Calu3 (cell line): Measurements from ENCODE around the gene KIAA1958. TPM values are rescaled to one million over a fixed set of nuclear protein-coding genes. Genes with fewer than 3 reads are reported as not detected.

Source experiments
- BruUV-seq: library from RNA; stranded (reverse); fragments of 400-500 nt; replicated peaks from 2 replicates; lab custom pipeline; 2021; lab: Mats Ljungman, UMichigan
- CTCF ChIA-PET: fragments of 300-600 bp; sonication (Branson Sonifier 250); formaldehyde crosslinking; loops from one replicate; lab custom pipeline; 2022; ENCODE audit warnings: antibody characterized with exemption; lab: Charles Lee
- DNase-seq: peaks from one replicate; pipeline ENCODE4 v3.0.0; 2022
- H3K27ac Mint-ChIP-seq: one replicate; pipeline ENCODE4 v1.8.0; 2022; ENCODE audit warnings: mixed read lengths; ENCODE audit not compliant: unreplicated experiment
- H3K27me3 Mint-ChIP-seq: one replicate; pipeline ENCODE4 v1.8.0; 2022; ENCODE audit warnings: mixed read lengths; ENCODE audit not compliant: unreplicated experiment
- H3K36me3 Mint-ChIP-seq: one replicate; pipeline ENCODE4 v1.8.0; 2022; ENCODE audit warnings: mild to moderate bottlenecking, moderate library complexity, mixed read lengths; ENCODE audit not compliant: insufficient read depth, unreplicated experiment
- H3K4me1 Mint-ChIP-seq: one replicate; pipeline ENCODE4 v1.8.0; 2022; ENCODE audit warnings: mild to moderate bottlenecking, low read depth, mixed read lengths; ENCODE audit not compliant: unreplicated experiment
- H3K4me3 Mint-ChIP-seq: one replicate; pipeline ENCODE4 v1.8.0; 2022; ENCODE audit warnings: mild to moderate bottlenecking, low read depth, moderate library complexity, mixed read lengths; ENCODE audit not compliant: unreplicated experiment
- H3K9me3 Mint-ChIP-seq: one replicate; pipeline ENCODE4 v1.8.0; 2022; ENCODE audit warnings: low read depth, mixed read lengths; ENCODE audit not compliant: unreplicated experiment
- intact Hi-C: fragments of 100-400 bp; cut with micrococcal nuclease; formaldehyde crosslinking; loops from one replicate; pipeline ENCODE4 v1.10.0; 2022; ENCODE audit not compliant: unreplicated experiment
- total RNA-seq: library from RNA; stranded (reverse); gene quantifications from 2 replicates; pipeline ENCODE4 v1.2.3, GENCODE V29; 2022
- TF ChIP-seq, protein P1 (sequence below): fragments of 200-600 bp; IDR thresholded peaks from one replicate; pipeline ENCODE4 v1.8.0; 2022; ENCODE audit warnings: antibody characterized with exemption; ENCODE audit not compliant: unreplicated experiment

KIAA1958 gene
- total RNA-seq, 1 experiment from 2014 or later, result 13.0 TPM

- TF ChIP-seq, protein P1, sequence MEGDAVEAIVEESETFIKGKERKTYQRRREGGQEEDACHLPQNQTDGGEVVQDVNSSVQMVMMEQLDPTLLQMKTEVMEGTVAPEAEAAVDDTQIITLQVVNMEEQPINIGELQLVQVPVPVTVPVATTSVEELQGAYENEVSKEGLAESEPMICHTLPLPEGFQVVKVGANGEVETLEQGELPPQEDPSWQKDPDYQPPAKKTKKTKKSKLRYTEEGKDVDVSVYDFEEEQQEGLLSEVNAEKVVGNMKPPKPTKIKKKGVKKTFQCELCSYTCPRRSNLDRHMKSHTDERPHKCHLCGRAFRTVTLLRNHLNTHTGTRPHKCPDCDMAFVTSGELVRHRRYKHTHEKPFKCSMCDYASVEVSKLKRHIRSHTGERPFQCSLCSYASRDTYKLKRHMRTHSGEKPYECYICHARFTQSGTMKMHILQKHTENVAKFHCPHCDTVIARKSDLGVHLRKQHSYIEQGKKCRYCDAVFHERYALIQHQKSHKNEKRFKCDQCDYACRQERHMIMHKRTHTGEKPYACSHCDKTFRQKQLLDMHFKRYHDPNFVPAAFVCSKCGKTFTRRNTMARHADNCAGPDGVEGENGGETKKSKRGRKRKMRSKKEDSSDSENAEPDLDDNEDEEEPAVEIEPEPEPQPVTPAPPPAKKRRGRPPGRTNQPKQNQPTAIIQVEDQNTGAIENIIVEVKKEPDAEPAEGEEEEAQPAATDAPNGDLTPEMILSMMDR, result no peak
- no peak for DNase-seq
- H3K27me3 Mint-ChIP-seq, result no peaks in the 10 kb centered on the region
- H3K4me3 Mint-ChIP-seq, result no peak overlapping the region
- peaks cover 5% of the 10 kb centered on the region for H3K36me3 Mint-ChIP-seq
- CTCF ChIA-PET, result no interaction called here
- no peak overlapping the region for H3K27ac Mint-ChIP-seq
- no peaks in the 10 kb centered on the region for H3K9me3 Mint-ChIP-seq
- H3K4me1 Mint-ChIP-seq, result peaks cover 41% of the 10 kb centered on the region
- BruUV-seq, result no TSS peak
- intact Hi-C loops, result no loop called here
Measured at GRCh38 chr9:112553256-112553826, 66.7 kb downstream of the KIAA1958 start.

DNA sequence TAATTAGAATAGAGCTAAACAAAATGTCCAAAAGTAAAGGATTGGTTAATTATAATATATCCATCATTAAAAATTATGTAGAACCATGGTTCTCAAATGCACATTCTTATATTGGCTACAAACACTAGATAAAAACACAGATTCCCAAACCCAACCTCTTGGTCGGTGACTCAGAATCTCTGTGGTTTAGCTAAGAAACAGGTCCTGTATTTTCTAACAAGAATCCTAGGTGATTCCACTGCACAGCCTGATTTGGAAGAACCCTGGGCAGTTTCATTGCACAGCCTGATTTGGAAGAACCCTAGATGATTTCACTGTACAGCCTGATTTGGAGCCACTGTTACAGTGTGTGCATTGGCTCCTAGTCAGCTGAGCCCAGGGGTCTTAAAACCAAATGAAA, 67.9 kb downstream of the KIAA1958 start:
- DNase-seq, result no peak
- no TSS peak for BruUV-seq
- Mint-ChIP-seq H3K27me3 (no peaks in the 10 kb centered on the region), H3K4me1 (peaks cover 36% of the 10 kb centered on the region), H3K27ac (no peak overlapping the region), H3K36me3 (peaks cover 1% of the 10 kb centered on the region), H3K9me3 (no peaks in the 10 kb centered on the region), H3K4me3 (no peak overlapping the region)
- TF ChIP-seq, protein P1, result no peak
- CTCF ChIA-PET, result interaction anchor here (0.5 kb wide), 1 partner anchor 13 kb away, joined by 3 read pairs; no protein-coding TSS in a partner anchor
- intact Hi-C loops, result no loop called here

DNA sequence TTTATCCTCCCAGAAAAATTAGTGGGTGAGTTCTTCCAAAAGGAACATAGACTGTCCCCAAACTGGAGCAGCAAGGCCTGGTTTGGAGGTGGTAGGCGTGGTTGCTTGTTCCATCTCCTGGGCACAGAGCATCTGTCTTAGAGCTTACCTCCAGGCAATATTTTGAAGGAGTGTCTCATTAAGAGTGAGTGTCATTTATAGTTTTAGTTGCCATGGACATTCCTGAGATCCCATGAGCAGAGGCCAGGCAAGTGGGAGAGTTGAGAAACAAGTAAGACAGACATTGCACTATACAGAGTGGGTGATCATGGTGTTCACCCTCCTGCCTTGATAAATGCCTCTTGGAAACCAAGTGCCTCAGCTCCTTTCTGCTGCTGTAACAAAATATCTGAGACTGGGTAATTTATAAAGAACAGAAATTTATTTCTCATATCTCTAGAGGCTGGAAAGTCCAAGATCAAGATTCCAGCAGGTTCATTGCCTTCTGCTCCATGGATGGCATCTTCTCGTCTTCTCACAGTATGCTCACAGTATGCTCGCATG, 68.5 kb downstream of the KIAA1958 start:
- no peaks in the 10 kb centered on the region for H3K36me3 Mint-ChIP-seq
- DNase-seq, result no peak
- H3K9me3 Mint-ChIP-seq, result no peaks in the 10 kb centered on the region
- no TSS peak for BruUV-seq
- H3K4me3 Mint-ChIP-seq, result no peak overlapping the region
- no peaks in the 10 kb centered on the region for H3K27me3 Mint-ChIP-seq
- H3K4me1 Mint-ChIP-seq, result peaks cover 29% of the 10 kb centered on the region
- intact Hi-C loops, result no loop called here
- CTCF ChIA-PET, result interaction anchor here (0.6 kb wide), 1 partner anchor 595 kb away, joined by 3 read pairs; no protein-coding TSS in a partner anchor
- TF ChIP-seq, protein P1, result no peak
- no peak overlapping the region for H3K27ac Mint-ChIP-seq

DNA sequence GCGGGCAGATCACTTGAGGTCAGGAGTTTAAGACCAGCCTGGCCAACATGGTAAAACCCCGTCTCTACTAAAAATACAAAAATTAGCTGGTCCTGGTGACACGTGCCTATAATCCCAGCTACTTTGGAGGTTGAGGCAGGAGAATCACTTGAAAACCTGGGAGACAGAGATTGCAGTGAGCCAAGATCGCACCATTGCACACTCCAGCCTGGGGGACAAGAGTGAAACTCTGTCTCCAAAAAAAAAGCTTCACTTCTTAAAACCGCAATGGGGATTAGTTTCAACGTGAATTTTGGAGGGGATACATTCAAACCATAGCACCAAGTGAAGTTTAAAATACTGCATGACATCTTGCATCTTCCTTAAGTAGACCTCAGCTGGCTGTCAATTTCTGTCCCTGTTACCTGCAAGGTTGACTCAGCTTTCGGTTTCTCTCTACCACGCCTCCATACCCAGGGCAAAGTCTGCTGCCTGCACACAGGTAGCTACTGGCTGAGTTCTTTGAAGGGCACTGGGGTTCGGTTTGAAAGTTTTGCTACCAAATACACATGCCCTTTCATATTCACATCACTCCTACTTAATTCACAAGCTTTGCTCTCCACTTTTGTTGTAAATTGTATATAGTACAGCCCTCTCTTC, 69.3 kb downstream of the KIAA1958 start:
- CTCF ChIA-PET, result interaction anchor here (0.6 kb wide), 1 partner anchor 18 kb away, joined by 4 read pairs; no protein-coding TSS in a partner anchor
- H3K9me3 Mint-ChIP-seq, result no peaks in the 10 kb centered on the region
- peaks cover 27% of the 10 kb centered on the region for H3K4me1 Mint-ChIP-seq
- DNase-seq, result peak; percentile 52
- intact Hi-C loops, result no loop called here
- H3K27ac Mint-ChIP-seq, result peak overlapping the region; percentile 4
- BruUV-seq, result no TSS peak
- TF ChIP-seq, protein P1, result no peak
- peak overlapping the region; percentile 5 for H3K4me3 Mint-ChIP-seq
- H3K36me3 Mint-ChIP-seq, result no peaks in the 10 kb centered on the region
- H3K27me3 Mint-ChIP-seq, result no peaks in the 10 kb centered on the region
